Activated CD8-positive, alpha-beta memory T cell treated with anti-CD3 and anti-CD28 coated beads for 4 hours (primary cell): ENCODE measurements around the gene GPHB5.
"Not testable (repeated sequence)": the region's sequence is repeated elsewhere in the genome, so short reads cannot be mapped to it uniquely, and the experiment has no call there.

Experiments used
- DNase-seq, 2 donors: peaks; one replicate each; pipeline ENCODE4 v3.0.0-alpha.2; 2020; ENCODE audit warnings: low read depth in 2 of 2

The GPHB5 gene, protein sequence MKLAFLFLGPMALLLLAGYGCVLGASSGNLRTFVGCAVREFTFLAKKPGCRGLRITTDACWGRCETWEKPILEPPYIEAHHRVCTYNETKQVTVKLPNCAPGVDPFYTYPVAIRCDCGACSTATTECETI

DNA sequence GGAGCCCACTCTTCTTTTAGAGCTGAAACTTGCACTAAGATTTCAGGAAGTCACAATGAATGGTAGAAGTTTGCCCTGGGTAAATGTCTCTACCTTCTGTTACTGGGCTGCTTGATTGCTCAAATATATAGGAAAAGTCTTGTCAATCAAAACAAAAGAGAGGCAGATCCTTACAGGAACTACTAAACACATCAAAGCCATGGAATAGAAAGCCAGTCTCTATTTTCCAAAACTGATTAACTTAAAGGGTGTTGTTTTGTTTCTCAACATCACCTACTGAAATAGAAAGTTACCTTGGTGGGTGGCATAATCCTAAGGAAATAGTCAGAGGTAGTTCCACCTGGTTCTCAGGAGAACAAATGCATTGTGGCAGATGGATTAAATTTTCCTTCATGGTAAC is at the start of gene GPHB5:
Gene GPHB5 (minus strand): TSS at position 101 of the 400 bp plus-strand sequence. CDS start 1,086 bp downstream, outside the sequence.
- DNase-seq: no peak

DNA sequence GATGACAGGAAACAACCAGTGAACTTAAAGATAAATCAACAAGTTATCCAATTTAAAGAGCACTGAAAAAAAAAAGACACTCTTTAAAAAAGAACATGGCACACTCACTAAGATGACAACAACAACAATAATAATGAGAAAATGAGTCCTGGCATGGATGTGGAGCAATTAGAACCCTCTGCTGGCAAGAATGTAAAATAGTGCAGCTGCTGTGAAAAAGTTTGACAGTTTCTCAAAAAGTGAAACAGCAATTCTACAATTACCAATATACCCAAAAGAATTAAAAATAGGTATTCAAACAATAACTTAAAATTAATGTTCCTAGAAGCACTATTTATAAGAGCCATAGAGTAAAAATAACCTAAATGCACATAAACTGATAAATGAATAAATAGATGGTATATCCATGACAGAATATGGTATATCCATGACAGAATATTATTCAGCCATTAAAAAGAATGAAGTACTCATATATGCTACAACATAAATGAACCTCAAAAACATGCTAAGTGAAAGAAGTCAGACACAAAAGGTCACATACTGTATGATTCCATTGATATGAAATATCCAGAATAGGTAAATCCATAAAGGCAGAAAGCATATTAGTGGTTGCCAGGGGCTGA is 49.1 kb upstream of the GPHB5 start:
- no peak for DNase-seq

DNA sequence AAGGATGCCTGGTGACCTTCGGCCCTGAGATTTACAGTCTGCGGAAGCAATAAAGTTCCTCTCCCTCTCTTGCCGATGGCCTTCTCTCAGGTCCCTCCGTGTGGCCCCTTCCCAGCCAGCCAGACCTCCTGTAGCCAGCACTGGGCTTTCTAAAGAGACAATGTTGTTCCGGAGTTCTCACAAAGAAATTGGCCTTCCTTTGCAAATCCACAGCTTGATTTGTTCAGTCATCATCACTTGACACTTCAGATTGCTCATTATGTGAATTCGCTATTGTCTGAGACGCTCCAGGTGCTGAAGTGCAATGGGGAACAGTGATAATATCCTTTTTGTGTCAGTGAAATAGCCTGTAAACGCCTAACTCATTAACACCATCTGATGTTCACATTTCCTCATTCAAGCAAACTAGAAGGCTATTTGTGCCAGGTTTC is 43.7 kb upstream of the GPHB5 start:
- no peak for DNase-seq

DNA sequence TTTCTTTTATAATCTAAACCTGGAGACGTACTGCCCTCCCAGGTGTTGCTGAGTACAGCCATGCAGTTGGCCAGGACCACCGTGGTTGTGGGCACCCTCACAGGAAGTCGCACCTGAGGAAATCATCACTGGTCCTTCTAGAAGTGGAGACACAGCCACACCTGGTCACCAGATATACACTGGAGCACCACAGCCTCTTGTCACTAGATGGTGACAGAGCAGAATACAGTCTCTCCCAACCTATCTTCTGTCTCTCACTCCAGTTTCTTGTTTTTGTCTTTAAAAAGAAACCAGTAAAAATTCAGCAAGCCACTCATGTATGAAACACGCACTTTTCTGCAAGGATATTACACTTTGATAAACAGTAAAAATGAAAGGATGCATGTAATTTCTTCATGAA is 43.1 kb upstream of the GPHB5 start:
- no peak for DNase-seq

DNA sequence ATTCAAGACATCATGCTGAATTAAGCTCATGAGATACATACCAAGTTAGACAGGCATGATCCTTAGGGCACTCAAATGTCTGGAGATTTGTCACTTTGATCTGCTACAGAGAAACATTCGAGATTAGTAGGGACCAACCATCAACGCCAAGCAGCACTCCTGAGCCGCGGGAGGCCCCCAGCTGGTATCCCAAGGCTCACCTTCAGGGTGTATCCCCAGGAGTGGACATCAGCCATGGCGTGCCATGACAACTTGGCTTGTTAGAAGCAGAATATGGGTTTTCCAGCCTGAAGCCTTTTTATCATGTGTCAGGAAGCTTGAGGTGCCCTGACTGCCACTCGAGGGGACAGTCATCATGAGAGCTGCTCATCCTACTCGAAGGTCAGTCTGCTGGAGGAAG is 39.1 kb upstream of the GPHB5 start:
- no peak for DNase-seq

DNA sequence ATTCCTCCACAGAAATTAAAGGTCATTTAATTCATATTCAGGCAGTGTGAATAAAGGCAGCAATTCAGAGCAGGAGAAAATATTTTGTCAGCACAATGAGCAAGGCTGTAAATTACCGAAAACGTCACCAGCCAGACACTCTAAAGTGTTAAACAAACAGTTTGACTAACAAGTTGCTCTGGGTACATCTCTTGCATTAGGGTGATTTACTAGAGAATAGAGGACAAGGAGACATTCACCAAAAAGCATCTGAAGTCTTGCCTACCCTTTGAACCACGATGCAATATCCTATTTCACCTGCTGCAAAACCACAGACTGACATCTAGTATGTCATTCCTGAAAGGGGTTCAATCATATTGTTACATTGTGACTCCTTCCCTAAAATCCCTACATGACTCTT is 27.1 kb upstream of the GPHB5 start:
- no peak for DNase-seq

DNA sequence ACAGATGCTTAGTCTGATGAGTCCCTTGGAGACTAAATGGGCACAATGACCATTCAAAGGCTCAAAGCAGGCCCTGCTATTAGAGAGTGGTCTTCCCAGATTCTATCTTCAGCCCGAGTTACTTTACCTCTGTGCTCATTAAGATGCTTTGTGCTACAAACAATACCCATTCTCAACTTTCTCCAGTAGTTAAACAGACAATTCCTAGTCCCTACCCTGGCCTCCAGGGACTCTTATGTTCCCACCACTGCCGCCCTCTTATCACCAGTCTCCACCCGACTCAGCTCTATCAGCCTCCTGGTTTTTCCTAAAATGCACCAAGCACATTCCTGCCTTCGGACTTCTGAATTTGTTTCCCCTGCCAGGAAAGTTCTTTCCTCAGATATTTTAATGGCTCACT is 25.6 kb upstream of the GPHB5 start:
- no peak for DNase-seq

DNA sequence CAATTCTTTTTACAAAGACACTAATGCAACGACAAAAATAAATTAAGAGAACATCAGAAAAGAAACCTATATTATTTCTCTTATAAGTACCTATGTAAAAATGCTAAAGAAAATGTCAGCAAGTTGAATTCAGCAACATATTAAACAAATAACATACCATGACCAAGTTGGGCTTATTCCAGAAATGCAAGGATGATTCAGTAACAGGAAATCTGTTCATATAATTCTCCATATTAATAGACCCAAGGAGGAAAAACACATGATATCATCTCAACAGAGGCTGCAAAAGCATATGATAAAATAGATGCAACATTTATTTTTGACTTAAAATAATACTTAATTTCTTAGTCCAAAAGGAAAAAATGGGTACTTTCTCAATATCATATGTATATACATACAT is 25.1 kb upstream of the GPHB5 start:
- DNase-seq: no peak

DNA sequence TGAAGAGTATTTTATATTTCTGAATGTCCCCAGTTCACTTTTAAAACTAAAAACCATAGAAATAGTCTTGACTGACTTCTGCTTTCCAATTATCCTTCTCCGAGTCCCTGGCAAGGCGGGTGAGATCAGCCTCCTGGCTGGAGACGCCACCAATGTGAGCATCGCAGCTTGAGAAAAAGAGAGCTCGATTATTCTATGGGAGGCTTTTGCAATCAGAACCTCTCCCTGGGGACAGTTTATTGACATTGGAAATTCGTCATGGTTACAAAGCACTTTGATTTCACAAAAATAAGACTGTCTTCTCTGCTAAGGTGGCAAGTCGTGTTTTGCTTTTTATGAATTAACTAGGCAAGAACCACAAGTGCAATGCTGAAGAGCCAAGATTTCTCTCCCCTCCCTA is 23.6 kb upstream of the GPHB5 start:
- DNase-seq: no peak

DNA sequence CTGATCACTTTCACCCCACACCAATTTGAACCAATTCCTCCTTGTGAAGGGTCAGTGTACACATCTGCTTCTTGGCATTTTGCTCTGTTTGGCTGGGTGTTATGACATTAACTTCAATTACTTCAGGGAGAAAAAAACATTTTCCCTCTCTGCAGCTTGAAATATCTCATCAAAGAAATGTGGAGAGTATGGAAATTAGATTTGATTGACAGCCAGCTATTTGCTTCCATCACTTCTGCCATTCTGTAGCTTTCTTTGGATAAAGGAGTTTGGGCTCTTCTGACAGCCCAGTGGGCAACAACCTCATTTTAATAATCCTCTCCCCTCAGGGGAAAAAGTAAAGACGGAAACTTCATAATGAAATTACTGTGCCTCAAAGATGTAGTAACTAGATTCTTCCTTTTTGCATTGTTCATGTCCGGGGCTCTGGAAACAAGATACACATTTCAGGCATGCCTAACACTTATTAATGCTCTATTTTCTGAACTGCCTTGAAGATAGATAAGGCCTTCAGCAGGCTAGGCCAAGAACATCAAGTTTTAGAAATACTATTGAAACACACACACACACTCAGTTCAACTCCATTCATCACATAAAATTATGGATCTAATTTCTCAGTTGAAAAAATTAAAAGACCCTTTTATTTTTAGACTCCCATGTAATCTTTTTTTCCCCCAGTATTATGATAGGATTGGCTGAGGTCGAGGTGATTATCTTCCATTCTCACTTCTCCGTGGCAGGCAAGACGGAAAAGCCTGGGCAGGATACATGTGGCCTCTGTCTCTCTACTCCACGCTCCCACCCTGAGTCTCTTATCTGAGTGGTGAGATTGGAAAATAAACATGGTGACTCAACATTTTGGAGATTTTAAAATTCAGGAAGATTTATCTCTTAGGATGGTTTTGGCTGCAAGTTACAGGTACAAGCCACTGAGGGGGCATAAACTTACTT is 10.3 kb upstream of the GPHB5 start:
- DNase-seq: no peak

DNA sequence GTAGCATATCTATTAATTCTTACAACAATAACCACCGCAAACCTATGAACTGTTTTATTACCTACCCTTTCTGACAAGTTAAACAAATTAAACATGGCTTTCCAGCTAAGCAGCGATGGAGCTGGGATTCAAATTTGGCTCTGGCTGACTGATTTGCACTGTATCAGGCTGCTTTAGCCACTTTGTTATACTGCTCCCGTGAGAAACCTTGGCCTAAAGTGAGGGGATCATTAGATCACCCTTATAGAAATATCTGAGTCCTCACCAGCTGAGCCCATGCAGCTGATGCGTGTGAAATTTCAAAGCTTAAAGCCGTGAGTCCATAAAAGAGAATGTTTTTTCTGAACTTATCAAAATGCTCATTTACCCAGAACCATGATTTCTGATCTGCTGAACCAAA is 8.1 kb upstream of the GPHB5 start:
- no peak for DNase-seq

DNA sequence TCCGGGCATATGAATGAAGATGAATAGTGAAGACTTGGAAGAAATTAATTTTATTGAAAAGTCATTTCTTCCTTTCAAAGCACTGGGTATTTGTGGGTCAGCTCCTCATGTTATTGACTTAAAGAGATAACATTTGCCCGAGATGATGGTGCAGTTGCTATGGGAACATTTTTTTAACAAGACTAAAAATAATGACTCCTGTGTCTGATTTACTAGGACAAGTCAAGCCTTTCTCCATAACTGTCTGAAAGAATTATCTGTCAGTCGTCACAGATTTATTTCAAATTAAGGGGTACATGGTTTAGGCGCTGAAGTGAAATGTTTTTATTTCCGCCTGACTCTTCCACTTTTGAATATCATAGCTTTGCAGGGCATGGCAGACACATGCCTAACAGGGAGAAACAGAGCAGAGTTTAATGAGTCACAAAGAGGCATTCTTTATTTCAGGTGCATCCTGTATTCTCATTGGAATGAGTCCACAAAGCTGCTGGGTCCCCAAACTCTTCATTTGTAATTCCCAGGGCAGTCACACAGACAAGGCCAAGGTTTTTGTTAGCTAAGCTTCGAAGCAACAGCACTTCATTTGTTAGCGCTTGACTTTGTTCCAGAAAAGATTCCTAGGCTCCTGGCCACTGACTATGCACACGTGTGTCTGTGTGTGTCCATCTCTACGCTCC is 4.3 kb upstream of the GPHB5 start:
- DNase-seq: no peak

DNA sequence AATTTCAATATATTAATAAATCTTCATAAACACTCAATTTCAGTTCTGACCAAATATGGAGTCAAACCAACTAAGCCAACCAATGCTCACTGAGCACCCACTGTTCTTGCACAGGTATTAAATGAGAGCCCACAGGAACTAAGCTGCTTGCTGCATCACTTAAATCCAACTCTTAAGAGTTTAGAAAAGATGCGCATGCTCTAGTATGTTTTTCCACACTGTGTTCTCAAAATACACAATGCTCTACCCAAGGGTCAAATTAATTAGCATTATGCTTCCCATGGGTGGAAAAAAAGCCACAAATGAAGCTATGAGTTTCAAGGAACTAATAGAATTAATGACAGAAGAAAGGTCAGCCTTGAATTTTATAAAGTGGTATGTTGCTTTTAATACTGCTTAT is 3.7 kb upstream of the GPHB5 start:
- no peak for DNase-seq

DNA sequence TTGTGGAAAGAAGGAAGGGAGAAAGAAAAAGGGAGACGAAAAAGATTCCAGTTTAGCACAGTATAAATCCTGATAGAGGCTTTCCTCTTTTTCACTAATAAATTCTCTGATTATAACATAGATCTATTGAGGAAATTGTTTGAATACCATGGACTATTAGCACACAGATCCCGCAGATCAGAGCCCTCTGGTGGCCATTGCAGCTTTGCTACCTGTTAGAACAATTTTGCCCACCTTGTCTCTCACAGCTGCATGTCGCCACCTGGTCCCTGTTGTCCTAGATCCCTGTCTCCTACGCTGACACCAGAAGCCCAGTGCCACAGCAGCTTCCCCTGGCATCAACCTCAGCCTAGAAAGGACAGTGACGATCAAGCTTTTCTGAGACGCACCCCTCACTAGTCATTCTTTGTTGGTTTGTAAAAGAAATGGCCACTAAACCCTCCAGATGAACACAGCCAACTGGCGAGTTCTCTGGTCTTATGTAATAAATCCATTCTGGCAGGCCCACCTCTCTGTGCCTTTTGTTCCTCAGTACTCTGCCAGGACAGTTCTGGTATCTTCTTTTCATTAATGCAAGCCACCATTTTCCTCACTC is 9.9 kb downstream of the GPHB5 start:
- DNase-seq: no peak

DNA sequence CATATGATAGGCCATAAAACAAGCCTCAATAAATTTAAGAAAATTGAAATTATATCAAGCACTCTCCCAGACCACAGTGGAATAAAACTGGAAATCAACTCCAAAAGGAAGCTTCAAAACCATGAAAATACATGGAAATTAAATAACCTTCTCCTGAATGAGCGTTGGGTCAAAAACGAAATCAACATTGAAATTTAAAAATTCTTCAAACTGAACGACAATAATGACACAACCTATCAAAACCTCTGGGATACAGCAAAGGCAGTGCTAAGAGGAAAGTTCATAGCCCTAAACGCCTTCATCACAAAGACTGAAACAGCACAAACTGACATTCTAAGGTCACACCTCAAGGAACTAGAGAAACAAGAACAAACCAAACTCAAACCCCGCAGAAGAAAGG is 14.3 kb downstream of the GPHB5 start:
- not testable (repeated sequence) for DNase-seq

DNA sequence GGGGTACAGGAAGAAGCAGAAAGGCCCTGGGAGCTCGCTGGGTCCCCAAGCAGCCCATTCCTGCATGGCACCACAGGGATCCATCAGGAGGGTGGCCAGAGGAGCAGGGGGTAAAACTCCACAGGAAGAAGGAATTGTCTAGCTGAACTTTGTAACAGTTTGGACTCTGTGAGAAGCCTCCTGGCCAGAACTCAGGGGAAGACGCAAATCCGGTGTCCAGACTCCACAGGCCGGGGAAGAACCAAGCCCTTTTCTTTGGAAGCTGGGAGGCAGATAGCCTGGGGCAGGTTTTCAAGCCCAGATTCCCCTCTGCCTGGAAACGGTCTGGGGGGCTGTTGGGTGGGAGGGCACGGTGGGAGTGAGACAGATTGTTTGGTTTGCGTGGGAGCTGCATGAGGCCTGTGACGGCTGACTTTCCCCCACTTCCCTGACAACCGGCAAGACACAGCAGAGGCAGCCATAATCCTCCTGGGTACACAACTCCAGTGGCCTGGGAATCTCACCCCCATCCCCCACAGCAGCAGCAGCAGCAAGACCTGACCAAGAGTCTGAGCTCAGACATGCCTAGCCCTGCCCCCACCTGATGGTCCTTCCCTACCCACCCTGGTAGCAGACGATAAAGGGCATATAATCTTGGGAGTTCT is 16.7 kb downstream of the GPHB5 start:
- no peak for DNase-seq

DNA sequence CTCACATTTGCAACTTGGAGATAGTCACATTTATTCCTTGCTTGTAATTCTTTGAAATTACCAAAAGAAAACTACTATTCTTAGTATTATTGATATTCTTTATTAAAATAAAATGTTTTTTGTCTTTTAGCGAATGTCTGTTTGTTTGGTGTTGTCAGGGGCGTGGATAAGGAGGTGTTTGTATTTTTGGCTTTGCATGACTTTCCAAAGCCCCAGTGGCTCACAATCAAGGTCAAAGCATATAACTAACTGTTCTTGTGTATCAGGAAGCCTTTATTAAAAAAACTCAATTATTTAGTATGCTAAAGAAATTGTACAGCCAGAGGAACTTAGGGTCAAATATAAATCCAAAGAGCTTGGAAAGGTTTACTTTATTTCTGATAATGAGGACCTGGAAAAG is 17.9 kb downstream of the GPHB5 start:
- no peak for DNase-seq

DNA sequence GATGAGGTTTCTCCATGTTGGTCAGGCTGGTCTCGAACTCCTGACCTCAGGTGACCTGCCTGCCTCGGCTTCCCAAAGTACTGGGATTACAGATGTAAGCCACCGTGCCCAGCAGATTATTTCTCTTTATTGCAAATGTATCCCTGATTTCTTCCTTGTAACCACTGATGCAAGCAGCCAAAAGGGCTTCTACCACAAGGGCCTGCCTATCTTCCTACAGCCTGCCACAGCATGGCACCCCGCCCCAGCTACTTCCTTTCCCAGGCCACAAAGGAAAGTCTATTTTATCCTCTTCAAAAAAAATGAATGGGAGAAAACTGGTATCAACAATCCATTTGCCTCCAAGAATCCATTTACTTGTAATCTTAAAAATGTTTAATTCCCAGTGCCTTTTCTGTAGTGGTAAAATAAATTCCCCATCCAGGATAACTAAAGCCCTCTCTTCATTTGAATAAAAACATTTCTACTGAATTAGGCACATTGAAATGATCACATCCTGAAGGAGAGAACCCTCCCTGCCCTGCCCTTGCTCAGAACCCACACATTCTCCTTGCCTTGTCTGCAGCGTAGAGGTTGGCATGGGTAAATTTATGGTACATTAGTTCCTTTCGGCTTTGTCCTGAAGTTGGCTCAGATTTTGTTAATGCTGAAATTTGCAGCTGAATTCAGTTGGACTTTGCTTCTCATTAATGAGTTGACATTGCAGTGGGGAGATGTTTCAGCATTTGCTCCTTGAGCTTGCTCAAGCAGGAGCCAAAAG is 19.2 kb downstream of the GPHB5 start:
- DNase-seq: no peak

DNA sequence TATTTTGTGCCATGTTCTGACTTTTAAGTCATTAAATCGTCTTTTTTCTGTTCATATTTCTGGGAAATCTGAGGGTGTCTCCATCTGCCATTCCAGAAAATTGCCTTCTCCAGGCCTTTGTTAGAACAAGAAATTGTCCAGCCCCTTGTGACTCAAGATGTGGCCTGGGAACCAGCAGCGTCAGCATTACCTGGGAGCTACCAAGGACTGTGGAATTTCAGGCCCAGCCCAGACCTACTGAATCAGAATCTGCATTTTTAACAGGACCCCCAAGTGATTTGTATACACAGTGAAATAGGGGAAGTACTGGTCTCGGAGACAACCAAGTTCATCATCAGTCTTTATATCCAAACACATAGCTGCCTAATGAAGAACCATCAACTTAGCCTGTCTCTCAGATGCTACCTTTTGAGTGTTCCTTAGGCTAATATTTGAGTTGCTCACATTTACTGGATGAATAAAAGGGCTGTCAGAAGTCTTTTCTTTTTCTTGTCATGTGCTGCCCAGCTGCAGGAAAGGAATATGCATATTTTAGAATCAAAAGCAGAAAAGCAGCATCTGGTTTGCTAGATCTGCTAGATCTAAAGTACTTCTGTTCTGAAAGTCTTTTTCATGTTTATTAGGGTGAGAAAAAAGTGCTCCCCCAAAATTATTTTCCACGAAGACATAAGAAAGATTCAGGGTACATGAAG is 21.2 kb downstream of the GPHB5 start:
- DNase-seq: no peak

DNA sequence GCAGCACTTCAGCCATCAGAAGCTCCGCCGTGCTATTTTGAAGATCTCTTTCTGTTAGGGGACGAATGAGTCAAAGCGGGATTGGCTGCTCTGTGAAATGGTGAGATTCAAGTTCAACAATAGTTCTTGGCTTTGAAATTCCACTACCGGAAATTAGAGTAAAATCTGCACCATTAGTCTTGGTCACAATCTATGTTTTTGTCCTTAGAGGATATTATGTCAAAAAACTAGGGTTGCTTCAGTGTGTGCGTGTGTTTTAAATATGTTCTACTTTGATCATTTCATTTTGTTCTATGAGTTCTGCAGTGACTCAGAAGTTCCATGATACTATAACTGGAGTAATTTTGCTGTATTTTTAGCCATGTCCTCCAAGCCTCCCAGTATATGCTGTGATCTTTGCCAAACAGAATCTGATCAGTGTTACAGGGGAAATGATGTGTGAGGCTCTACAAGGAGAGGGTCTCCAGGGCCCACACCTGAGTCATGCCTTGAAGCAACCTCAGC is 22.6 kb downstream of the GPHB5 start:
- no peak for DNase-seq
